HFF-Myc (cell line): ENCODE data around the gene TBC1D8B.
"Not testable (repeated sequence)": the region's sequence is repeated elsewhere in the genome, so short reads cannot be mapped to it uniquely, and the experiment has no call there.

ENCODE experiments used
- DNase-seq: peaks from one replicate; pipeline ENCODE4 v3.0.0-alpha.2; 2011; ENCODE audit warnings: low read depth; ENCODE audit errors: extremely low read depth
- H3K4me3 ChIP-seq: replicated peaks from 2 replicates; pipeline ENCODE4 v1.5.1; 2011; ENCODE audit warnings: low read depth, mild to moderate bottlenecking, control low read depth, low read length
- TF ChIP-seq, protein P1 (sequence below): IDR thresholded peaks from 2 replicates; pipeline ENCODE4 v1.5.1; 2012; ENCODE audit warnings: mild to moderate bottlenecking, low read depth, low read length, control low read depth; ENCODE audit errors: missing control alignments

TBC1D8B gene

DNA sequence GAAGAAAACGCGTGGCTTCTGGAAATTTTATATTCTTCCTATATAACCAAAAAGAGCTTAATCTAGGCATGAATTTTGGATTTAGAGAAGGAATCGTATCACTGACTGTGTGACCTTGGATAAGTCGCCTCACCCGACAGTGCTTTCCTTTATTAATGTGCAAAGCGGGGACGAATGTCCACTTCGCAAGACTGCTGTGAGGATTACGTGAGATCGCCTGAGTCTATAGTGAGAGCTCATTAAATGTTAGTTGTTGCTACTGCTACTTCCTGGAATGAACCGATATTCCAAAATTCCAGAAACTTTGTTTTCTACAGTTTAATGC, 448 bp upstream of the TBC1D8B start:
- TF ChIP-seq, protein P1, sequence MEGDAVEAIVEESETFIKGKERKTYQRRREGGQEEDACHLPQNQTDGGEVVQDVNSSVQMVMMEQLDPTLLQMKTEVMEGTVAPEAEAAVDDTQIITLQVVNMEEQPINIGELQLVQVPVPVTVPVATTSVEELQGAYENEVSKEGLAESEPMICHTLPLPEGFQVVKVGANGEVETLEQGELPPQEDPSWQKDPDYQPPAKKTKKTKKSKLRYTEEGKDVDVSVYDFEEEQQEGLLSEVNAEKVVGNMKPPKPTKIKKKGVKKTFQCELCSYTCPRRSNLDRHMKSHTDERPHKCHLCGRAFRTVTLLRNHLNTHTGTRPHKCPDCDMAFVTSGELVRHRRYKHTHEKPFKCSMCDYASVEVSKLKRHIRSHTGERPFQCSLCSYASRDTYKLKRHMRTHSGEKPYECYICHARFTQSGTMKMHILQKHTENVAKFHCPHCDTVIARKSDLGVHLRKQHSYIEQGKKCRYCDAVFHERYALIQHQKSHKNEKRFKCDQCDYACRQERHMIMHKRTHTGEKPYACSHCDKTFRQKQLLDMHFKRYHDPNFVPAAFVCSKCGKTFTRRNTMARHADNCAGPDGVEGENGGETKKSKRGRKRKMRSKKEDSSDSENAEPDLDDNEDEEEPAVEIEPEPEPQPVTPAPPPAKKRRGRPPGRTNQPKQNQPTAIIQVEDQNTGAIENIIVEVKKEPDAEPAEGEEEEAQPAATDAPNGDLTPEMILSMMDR, result no peak
- H3K4me3 ChIP-seq, result peak overlapping the region; percentile 71
- no peak for DNase-seq

DNA sequence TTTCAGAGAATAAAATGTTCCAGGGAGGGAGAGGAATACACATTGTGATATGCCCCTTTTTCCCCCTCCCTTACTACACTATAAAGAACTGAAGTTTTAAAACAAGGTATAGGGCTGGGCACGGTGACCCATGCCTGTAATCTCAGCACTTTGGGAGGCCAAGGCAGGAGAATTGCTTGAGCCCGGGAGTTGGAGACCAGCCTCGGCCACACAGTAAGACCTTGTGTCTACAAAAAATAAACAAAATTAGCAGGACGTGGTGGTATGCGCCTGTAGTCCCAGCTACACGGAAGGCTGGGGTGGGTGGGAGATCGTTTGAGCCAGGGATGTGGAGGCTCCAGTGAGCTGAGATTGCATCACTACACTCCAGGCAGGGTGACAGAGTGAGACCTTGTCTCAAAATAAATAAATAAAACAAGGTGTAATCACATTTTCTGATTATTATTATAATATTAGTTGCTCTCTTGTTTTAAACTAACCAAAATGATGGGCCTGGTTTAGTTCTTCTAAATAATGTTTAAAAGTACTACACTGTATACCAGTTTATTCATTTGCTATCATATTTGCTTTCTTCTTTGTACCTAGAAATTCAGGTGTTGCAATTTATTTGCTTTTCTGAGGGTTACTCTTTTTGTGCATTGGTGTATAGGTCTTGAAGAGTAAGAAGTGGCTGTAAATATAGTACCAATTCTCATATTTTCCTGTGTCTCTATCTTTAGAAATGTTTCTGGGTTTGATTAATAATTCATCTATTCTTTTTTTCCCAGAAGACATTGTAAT, 8.8 kb downstream of the TBC1D8B start:
- DNase-seq, result no peak
- TF ChIP-seq, protein P1, result no peak
- no peak overlapping the region for H3K4me3 ChIP-seq

DNA sequence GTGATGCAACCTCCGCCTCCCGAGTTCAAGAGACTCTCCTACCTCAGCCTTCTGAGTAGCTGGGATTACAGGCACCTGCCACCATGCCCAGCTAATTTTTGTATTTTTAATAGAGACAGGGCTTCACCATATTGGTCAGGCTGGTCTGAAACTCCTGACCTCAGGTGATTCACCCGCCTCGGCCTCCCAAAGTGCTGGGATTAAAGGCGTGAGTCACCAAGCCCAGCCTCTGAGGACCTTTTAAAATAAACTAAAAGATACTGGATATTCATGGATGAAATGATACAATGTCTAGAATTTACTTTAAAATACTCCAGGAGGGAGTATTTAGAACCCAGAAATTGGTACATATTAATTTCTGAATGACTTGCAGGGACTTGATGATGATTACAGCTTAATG, 10.5 kb downstream of the TBC1D8B start:
- H3K4me3 ChIP-seq, DNase-seq: not testable (repeated sequence)

DNA sequence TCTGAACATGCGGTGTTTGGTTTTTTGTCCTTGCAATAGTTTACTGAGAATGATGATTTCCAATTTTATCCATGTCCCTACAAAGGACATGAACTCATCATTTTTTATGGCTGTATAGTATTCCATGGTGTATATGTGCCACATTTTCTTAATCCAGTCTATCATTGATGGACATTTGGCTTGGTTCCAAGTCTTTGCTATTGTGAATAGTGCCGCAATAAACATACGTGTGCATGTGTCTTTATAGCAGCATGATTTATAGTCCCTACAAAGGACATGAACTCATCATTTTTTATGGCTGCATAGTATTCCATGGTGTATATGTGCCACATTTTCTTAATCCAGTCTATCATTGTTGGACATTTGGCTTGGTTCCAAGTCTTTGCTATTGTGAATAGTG, 11.6 kb downstream of the TBC1D8B start:
- not testable (repeated sequence) for DNase-seq

DNA sequence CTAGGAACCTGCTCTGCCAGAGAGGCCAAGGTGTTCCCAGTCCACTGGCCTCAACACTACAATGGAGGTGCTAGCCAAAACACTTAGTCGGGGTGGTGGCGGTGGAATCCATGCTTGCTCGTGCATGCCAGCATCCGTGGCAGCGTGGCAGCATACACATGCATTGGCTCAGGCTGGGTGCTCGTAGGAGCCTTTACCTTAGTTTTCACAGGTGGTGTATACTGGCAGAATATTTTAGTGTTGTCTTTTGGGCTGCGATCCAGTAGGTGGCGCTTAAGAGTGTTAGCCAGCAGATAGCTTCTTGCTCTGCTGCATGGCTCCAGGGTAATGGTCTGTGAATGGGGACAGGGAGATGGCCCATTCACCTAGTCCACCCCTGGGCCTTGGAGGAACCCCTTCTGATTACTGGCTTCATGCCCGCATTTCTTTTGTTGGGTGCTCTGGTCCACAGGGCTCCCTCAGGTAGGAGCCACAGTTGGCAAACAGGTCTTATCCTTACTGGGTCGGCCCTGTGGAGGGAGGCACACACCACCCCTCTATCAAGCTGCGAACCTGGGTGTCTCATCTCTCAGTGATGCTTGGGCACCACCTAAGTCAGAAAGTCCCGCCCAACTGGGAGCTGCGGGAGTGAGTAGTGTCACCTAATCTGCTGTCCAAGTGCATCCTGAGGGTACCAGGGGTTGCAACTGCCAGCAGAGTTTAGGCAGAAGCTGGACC, 60.7 kb downstream of the TBC1D8B start:
- DNase-seq, result no peak
- TF ChIP-seq, protein P1, result peak; percentile 58
- no peak overlapping the region for H3K4me3 ChIP-seq

More for the DNA sequence above, 11.6 kb downstream of the TBC1D8B start:
- not testable (repeated sequence) for H3K4me3 ChIP-seq

DNA sequence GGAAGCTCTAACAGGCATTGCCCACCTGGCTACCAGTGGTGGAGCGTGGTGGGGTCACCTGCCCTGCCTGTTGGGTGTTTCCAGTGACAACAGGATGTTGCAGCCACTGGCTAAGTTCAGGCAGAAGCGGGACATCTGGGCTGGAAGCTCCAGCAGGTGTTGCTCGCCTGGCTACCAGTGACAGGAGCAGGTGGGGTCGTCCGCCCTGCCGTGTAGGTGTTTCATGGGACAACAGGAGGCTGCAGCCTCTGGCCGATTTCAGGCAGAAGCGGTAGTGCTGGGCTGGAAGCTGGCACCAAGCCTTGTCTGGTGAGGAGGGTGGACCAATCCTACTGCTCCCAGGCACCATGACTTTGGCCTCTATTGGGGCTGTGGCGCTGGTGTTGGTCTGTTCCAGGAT, 61.2 kb downstream of the TBC1D8B start:
- no peak for DNase-seq
- H3K4me3 ChIP-seq, result no peak overlapping the region
- TF ChIP-seq, protein P1, result no peak

DNA sequence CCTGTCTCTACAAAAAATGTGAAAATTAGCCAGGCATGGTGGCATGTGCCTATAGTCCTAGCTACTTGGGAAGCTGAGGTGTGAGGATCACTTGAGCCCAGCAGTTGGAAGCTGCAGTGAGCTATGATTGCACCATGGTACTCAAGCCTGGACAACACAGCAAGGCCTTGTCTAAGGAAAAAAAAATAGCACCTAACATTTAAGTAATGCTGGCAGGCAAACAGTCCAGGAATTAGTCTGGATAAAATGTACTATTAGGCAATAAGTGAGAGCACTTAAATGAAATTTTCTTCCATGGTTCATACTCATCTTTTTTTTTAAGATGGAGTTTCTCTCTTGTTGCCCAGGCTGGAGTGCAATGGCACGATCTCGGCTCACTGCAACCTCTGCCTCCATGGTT, 70.3 kb downstream of the TBC1D8B start:
- not testable (repeated sequence) for DNase-seq, H3K4me3 ChIP-seq

DNA sequence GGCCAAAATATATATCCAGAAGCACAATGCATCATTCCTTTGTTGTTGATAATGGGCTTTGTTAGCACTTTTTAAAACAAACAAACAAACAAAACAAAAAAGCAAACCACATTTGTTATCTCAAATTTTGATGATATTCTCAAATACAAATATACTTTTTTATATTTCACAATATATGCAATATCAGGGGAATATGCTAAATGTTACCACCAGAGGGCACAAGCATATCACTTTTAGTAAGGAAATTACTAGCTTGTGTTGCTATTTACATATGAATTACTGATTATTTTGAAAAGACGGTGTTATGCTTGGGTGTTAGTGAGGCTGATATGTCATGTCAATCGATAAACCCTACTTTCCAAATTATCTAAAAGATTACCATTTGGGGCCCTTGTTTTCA, 71.6 kb downstream of the TBC1D8B start:
- peak; percentile 2 for DNase-seq
- H3K4me3 ChIP-seq, result no peak overlapping the region
- TF ChIP-seq, protein P1, result peak; percentile 25
